Measurements from ENCODE around the gene ABHD17C.

DNA sequence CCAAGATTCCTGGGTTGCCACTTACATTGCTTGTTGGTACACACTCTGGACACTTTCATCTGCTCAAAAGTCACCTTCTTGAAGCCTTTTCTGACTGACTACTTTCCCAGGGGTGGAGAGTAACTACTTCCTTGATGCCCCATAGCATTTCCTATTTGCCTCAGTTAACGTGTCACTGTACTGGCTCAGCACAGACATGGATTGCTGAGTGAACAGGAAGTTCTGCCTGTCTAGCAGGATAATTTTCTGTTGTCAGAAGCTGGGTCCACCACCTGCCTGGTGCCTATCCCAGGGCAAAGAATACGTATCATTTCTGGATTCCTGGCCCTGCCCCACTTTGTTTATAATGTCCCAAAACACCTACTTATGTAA is 15.3 kb upstream of the ABHD17C start:
- TF ChIP-seq CTCF (IDR thresholded peaks at IDR 0.05), result no peak
- TF ChIP-seq EP300 (IDR thresholded peaks at IDR 0.05), result no peak
- no peak for TF ChIP-seq POLR2A (IDR thresholded peaks at IDR 0.05)

Data from tibial nerve (tissue), 4 donors.